Breast epithelium (tissue), 4 donors: Measurements from ENCODE around the gene PEX5L. TPM values are rescaled to one million over a fixed set of nuclear protein-coding genes. Genes with fewer than 3 reads are reported as not detected.

ENCODE experiments used
- DNase-seq, 2 donors: peaks; one replicate each; pipeline ENCODE4 v3.0.0-alpha.2; 2019; ENCODE audit warnings: low spot score in 2 of 2
- H3K27ac ChIP-seq, 2 donors: fragments of 200-600 bp; sonication (generic) in 1 of 2; one replicate each; pipeline ENCODE4 v1.5.1; 2016 to 2019; ENCODE audit warnings: mild to moderate bottlenecking in 1 of 2
- H3K27me3 ChIP-seq, 2 donors: fragments of 200-600 bp; sonication (generic) in 1 of 2; one replicate each; pipeline versions ENCODE4 v1.5.1 to v1.6.0; 2017 to 2019; ENCODE audit warnings: control low read depth in 1 of 2, mild to moderate bottlenecking in 1 of 2
- H3K36me3 ChIP-seq: fragments of 200-600 bp; one replicate; pipeline ENCODE4 v1.5.1; 2019
- H3K4me1 ChIP-seq, 2 donors: fragments of 200-600 bp; sonication (generic); one replicate each; pipeline ENCODE4 v1.5.1; 2016 to 2019; ENCODE audit warnings: control low read depth in 1 of 2
- H3K4me3 ChIP-seq, 3 donors: fragments of 200-600 bp; sonication (generic); 1 replicate in 2 of 3; 2 replicates in 1 of 3; pipeline ENCODE4 v1.5.1; 2016 to 2019; ENCODE audit warnings: mild to moderate bottlenecking in 3 of 3, moderate library complexity in 2 of 3
- H3K9me3 ChIP-seq, 2 donors: fragments of 200-600 bp; sonication (generic) in 1 of 2; one replicate each; pipeline ENCODE4 v1.5.1; 2016 to 2019; ENCODE audit warnings: control low read depth in 1 of 2
- POLR2A ChIP-seq: fragments of 450-650 bp; IDR thresholded peaks from one replicate; pipeline ENCODE4 v1.6.1; 2016; ENCODE audit warnings: antibody characterized with exemption, mild to moderate bottlenecking, moderate library complexity
- POLR2AphosphoS5 ChIP-seq, 3 donors: sonication (generic); formaldehyde crosslinking; IDR thresholded peaks; one replicate each; pipeline ENCODE4 v1.6.1; 2017; ENCODE audit warnings: antibody characterized with exemption in 3 of 3
- intact Hi-C: fragments of 100-400 bp; cut with DNase I; formaldehyde crosslinking; loops from one replicate; pipeline ENCODE4 v1.15.1; 2023; ENCODE audit warnings: low total_unique reads
- total RNA-seq, 3 donors: library from RNA; depleted of rRNA; stranded (reverse); fragments of >200 nt; gene quantifications; one replicate each; pipeline ENCODE4 v1.1.0, GENCODE V29; 2016
- TF ChIP-seq, protein P1 (sequence below), 3 donors: fragments of 450-650 bp; IDR thresholded peaks; one replicate each; pipeline ENCODE4 v1.5.1; 2016 to 2017; ENCODE audit warnings: antibody characterized with exemption in 3 of 3, mild to moderate bottlenecking in 3 of 3, moderate library complexity in 3 of 3

The PEX5L gene
- total RNA-seq, 3 donors from 2014 or later, result 0.48 to 3.3 (median 1.6) TPM

- TF ChIP-seq, protein P1, sequence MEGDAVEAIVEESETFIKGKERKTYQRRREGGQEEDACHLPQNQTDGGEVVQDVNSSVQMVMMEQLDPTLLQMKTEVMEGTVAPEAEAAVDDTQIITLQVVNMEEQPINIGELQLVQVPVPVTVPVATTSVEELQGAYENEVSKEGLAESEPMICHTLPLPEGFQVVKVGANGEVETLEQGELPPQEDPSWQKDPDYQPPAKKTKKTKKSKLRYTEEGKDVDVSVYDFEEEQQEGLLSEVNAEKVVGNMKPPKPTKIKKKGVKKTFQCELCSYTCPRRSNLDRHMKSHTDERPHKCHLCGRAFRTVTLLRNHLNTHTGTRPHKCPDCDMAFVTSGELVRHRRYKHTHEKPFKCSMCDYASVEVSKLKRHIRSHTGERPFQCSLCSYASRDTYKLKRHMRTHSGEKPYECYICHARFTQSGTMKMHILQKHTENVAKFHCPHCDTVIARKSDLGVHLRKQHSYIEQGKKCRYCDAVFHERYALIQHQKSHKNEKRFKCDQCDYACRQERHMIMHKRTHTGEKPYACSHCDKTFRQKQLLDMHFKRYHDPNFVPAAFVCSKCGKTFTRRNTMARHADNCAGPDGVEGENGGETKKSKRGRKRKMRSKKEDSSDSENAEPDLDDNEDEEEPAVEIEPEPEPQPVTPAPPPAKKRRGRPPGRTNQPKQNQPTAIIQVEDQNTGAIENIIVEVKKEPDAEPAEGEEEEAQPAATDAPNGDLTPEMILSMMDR (IDR thresholded peaks at IDR 0.05), result no peak
- no peak for TF ChIP-seq POLR2AphosphoS5 (IDR thresholded peaks at IDR 0.05)
- TF ChIP-seq POLR2A, result no peak
- no peak overlapping the region for H3K4me3 ChIP-seq
- H3K27ac ChIP-seq, result no peak overlapping the region
- no peaks in the 10 kb centered on the region for H3K27me3 ChIP-seq
- no peaks in the 10 kb centered on the region for H3K4me1 ChIP-seq
- no peaks in the 10 kb centered on the region for H3K9me3 ChIP-seq
- DNase-seq, result no peak
- H3K36me3 ChIP-seq, result no peaks in the 10 kb centered on the region
- intact Hi-C loops, result no loop called here
These were observed 69.1 kb downstream of the PEX5L start for GRCh38 chr3:179967622-179968021.

DNA sequence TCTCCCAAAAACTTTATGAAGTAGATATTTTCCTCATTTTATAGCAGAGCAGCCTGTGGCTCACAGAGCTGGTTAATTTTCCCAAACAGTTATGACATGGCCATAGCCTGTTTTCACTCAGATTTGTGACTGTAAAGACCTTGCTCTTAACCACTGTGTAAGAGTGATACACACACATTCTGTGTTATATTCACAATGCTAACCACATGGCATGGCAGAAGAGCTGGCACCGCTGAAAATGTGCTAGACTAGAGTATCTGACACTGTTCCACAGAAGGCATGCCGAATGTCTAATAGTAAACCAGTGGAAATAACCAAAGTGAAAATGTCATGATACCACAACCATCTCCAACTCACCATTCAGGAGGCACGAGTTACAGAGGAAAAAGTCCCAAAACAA, 71.8 kb downstream of the PEX5L start:
- no peak for DNase-seq
- H3K36me3 ChIP-seq, result no peaks in the 10 kb centered on the region
- no peak overlapping the region for H3K27ac ChIP-seq
- TF ChIP-seq, protein P1 (IDR thresholded peaks at IDR 0.05), result no peak
- TF ChIP-seq POLR2A (no peak), POLR2AphosphoS5 (IDR thresholded peaks at IDR 0.05) (no peak)
- H3K4me3 ChIP-seq, result no peak overlapping the region
- no peaks in the 10 kb centered on the region for H3K9me3 ChIP-seq
- intact Hi-C loops, result no loop called here
- no peaks in the 10 kb centered on the region for H3K4me1 ChIP-seq
- H3K27me3 ChIP-seq, result no peaks in the 10 kb centered on the region

GRCh38 chr3:179962629-179963387, 73.9 kb downstream of the PEX5L start:
- H3K4me3 ChIP-seq, result no peak overlapping the region
- no peak for DNase-seq
- H3K9me3 ChIP-seq, result no peaks in the 10 kb centered on the region
- no peak overlapping the region for H3K27ac ChIP-seq
- H3K4me1 ChIP-seq, result no peaks in the 10 kb centered on the region
- intact Hi-C loops, result no loop called here
- no peaks in the 10 kb centered on the region for H3K36me3 ChIP-seq
- TF ChIP-seq POLR2AphosphoS5 (IDR thresholded peaks at IDR 0.05), result no peak
- TF ChIP-seq POLR2A, result no peak
- TF ChIP-seq, protein P1 (IDR thresholded peaks at IDR 0.05), result no peak
- H3K27me3 ChIP-seq, result no peaks in the 10 kb centered on the region

DNA sequence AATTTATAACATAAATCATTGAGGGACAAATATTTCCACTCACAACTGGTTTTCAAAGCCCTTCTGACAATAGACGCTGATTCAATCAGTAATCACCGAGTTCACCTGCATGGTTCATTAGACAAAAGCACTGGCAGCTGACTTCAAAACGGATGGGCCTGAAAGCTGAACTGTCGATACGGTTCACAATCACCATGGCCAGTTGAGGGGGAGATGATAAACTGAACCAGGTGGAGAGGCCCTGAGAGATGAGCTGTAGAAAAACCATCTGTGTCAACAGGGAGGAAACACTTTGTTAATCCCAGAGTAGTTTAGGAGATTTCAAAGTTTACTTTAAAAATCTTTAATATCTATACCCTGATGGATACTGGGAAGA, 75.0 kb downstream of the PEX5L start:
- no peaks in the 10 kb centered on the region for H3K27me3 ChIP-seq
- H3K27ac ChIP-seq, result no peak overlapping the region
- no peaks in the 10 kb centered on the region for H3K9me3 ChIP-seq
- H3K4me1 ChIP-seq, result no peaks in the 10 kb centered on the region
- no peak overlapping the region for H3K4me3 ChIP-seq
- DNase-seq, result no peak
- H3K36me3 ChIP-seq, result no peaks in the 10 kb centered on the region
- TF ChIP-seq POLR2A (no peak), POLR2AphosphoS5 (IDR thresholded peaks at IDR 0.05) (no peak)
- TF ChIP-seq, protein P1 (IDR thresholded peaks at IDR 0.05), result no peak
- intact Hi-C loops, result no loop called here

- Histone ChIP-seq H3K9me3 (no peaks in the 10 kb centered on the region), H3K4me3 (no peak overlapping the region), H3K4me1 (no peaks in the 10 kb centered on the region), H3K27me3 (no peaks in the 10 kb centered on the region), H3K27ac (no peak overlapping the region), H3K36me3 (no peaks in the 10 kb centered on the region)
- no peak for DNase-seq
- TF ChIP-seq POLR2AphosphoS5 (IDR thresholded peaks at IDR 0.05) (no peak), POLR2A (no peak)
- TF ChIP-seq, protein P1 (IDR thresholded peaks at IDR 0.05), result no peak
- intact Hi-C loops, result no loop called here
These were observed 75.5 kb downstream of the PEX5L start for GRCh38 chr3:179961071-179961702.
